ENCODE results near the gene HOXB3.

The HOXB3 gene

GRCh38 chr17:48543107-48543853 lies 46.8 kb downstream of the HOXB3 start:
- Histone ChIP-seq H3K4me3 (peak overlapping the region; percentile 87), H3K27ac (peak overlapping the region; percentile 89 to 97)
- DNase-seq (ENCODE audit: low spot score): no peak
- TF ChIP-seq, protein P1, sequence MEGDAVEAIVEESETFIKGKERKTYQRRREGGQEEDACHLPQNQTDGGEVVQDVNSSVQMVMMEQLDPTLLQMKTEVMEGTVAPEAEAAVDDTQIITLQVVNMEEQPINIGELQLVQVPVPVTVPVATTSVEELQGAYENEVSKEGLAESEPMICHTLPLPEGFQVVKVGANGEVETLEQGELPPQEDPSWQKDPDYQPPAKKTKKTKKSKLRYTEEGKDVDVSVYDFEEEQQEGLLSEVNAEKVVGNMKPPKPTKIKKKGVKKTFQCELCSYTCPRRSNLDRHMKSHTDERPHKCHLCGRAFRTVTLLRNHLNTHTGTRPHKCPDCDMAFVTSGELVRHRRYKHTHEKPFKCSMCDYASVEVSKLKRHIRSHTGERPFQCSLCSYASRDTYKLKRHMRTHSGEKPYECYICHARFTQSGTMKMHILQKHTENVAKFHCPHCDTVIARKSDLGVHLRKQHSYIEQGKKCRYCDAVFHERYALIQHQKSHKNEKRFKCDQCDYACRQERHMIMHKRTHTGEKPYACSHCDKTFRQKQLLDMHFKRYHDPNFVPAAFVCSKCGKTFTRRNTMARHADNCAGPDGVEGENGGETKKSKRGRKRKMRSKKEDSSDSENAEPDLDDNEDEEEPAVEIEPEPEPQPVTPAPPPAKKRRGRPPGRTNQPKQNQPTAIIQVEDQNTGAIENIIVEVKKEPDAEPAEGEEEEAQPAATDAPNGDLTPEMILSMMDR (IDR thresholded peaks at IDR 0.05): peak; percentile 10

GRCh38 chr17:48542698-48543106 lies 47.3 kb downstream of the HOXB3 start:
- peak overlapping the region; percentile 87 for H3K4me3 ChIP-seq
- DNase-seq (ENCODE audit: low spot score): no peak
- TF ChIP-seq, protein P1 (IDR thresholded peaks at IDR 0.05): no peak
- peak overlapping the region; percentile 89 to 97 for H3K27ac ChIP-seq

DNA sequence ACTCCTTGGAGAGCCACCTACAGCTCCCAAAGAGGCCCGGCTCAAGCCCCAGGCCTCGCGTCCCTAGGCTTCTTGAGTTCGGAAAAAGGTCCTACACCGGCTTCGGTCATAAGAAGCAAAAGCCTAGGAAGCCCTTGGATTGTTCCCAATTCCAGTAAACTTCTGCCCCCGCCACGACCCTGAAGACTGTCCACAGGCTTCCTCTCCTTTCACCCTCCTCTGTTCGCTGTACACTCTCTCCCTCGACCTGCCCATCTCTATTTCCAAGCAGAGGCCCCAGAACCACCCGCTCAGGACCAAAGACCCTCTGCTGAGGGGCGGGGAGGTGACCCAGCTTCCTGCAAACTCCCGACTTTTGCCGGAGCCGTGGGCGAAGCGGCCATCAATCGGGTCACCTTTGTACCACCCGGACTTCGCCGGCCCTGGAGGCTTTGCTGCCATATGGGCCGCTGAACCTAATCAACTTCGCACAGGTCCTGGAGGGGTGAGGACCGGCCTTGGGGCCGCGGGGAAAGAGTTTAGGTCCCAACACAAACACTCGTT lies 47.9 kb downstream of the HOXB3 start:
- Histone ChIP-seq H3K27ac (peak overlapping the region; percentile 89 to 93), H3K4me3 (peak overlapping the region; percentile 87)
- TF ChIP-seq, protein P1 (IDR thresholded peaks at IDR 0.05): no peak
- DNase-seq (ENCODE audit: low spot score): no peak

DNA sequence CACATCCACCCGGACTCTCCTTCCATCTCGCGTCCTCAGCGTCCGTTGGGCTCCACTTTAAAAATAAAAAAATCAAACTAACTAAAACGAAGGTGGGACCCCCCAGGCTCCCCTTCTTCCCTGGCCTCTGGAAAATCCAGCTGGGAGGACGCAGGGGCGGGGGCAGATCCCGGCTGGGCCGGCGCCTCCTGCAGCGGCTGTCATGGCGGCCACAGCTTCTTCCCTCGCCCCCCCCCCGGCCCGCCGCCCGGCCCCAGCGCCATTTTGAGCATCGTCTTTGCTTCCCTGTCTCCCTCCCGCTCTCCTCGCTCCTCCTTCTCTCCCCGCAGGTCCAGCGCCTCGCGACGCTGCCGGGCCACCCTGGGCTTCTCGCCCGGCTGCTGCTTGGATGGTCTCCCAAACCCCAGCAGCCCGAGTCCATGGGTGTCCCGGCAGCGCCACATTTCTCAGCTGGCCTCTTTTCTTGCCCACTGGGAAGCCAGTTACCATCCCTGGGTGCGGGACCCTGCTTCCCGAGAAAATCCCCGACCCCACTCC lies 48.4 kb downstream of the HOXB3 start:
- DNase-seq (ENCODE audit: low spot score): peak; percentile 86
- peak overlapping the region; percentile 87 for H3K4me3 ChIP-seq
- peak overlapping the region; percentile 89 to 93 for H3K27ac ChIP-seq
- TF ChIP-seq, protein P1 (IDR thresholded peaks at IDR 0.05): no peak

DNA sequence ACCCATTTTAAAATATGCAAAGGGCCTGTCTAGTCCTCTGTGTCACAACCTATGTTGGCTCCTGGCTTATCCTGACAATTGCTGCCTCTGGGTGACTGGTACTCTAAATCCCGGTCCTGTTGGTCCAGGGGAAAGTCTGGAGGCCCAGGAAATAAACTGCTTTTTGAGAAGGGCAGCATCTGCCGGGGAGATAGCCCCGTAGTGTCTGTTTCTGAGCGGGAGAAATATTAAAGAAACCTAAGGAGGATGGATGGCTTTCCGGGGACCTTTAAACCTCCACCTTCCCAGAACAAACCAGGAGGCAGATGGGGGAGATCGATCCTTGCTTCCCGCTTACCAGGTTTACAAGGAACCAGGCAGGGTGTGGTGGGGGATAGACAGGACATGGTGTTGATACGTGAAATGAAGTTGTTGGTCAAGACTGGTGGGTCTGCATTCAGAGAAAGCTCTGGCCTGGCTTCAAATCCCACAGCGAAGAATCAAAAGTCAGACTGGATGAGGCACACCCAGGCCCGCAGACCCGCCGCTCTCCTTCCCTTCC lies 48.9 kb downstream of the HOXB3 start:
- H3K27ac ChIP-seq: peak overlapping the region; percentile 89 to 93
- no peak for DNase-seq (ENCODE audit: low spot score)
- peak overlapping the region; percentile 87 for H3K4me3 ChIP-seq
- TF ChIP-seq, protein P1 (IDR thresholded peaks at IDR 0.05): no peak

- DNase-seq (ENCODE audit: low spot score): no peak
- Histone ChIP-seq H3K4me3 (no peak overlapping the region), H3K27ac (no peak overlapping the region)
- TF ChIP-seq, protein P1 (IDR thresholded peaks at IDR 0.05): no peak
These were observed 49.8 kb downstream of the HOXB3 start for GRCh38 chr17:48540213-48540612.
